GM18517 (cell line): ENCODE results near the gene CD59.
"Not testable (repeated sequence)": the region's sequence is repeated elsewhere in the genome, so short reads cannot be mapped to it uniquely, and the experiment has no call there.

Experiments
- ATAC-seq: cut with Tn5 transposase; IDR thresholded peaks from one replicate; pipeline ENCODE4 v1.9.1; 2021; ENCODE audit warnings: mild to moderate bottlenecking, moderate library complexity; ENCODE audit not compliant: unreplicated experiment

CD59 gene

GRCh38 chr11:33668951-33669596 lies 67.1 kb downstream of the CD59 start:
- no peak for ATAC-seq

- no peak for ATAC-seq
Measured at GRCh38 chr11:33668468-33668825, 67.8 kb downstream of the CD59 start.

- ATAC-seq, result no peak
Measured at GRCh38 chr11:33667819-33668467, 68.3 kb downstream of the CD59 start.

- no peak for ATAC-seq
Measured at GRCh38 chr11:33665350-33666106, 70.7 kb downstream of the CD59 start.

GRCh38 chr11:33664827-33665226 lies 71.4 kb downstream of the CD59 start:
- ATAC-seq, result no peak

- no peak for ATAC-seq
Measured at GRCh38 chr11:33664166-33664565, 72.1 kb downstream of the CD59 start.

GRCh38 chr11:33663121-33663520 lies 73.1 kb downstream of the CD59 start:
- ATAC-seq, result no peak

GRCh38 chr11:33661526-33661925 lies 74.7 kb downstream of the CD59 start:
- ATAC-seq, result not testable (repeated sequence)

GRCh38 chr11:33660962-33661361 lies 75.3 kb downstream of the CD59 start:
- no peak for ATAC-seq

- no peak for ATAC-seq
Measured at GRCh38 chr11:33659370-33660139, 76.7 kb downstream of the CD59 start.

GRCh38 chr11:33658195-33658900 lies 77.9 kb downstream of the CD59 start:
- no peak for ATAC-seq

GRCh38 chr11:33657757-33658156 lies 78.5 kb downstream of the CD59 start:
- ATAC-seq, result no peak

GRCh38 chr11:33656768-33657167 lies 79.5 kb downstream of the CD59 start:
- no peak for ATAC-seq

GRCh38 chr11:33655842-33656600 lies 80.2 kb downstream of the CD59 start:
- no peak for ATAC-seq

GRCh38 chr11:33654594-33654993 lies 81.6 kb downstream of the CD59 start:
- ATAC-seq, result no peak
